Measurements from ENCODE around the gene USH1G.
A peak's percentile ranks its signal among the peaks of the same experiment; 100 is the strongest.
"Not testable (repeated sequence)": the region's sequence is repeated elsewhere in the genome, so short reads cannot be mapped to it uniquely, and the experiment has no call there.

Gene USH1G

DNA sequence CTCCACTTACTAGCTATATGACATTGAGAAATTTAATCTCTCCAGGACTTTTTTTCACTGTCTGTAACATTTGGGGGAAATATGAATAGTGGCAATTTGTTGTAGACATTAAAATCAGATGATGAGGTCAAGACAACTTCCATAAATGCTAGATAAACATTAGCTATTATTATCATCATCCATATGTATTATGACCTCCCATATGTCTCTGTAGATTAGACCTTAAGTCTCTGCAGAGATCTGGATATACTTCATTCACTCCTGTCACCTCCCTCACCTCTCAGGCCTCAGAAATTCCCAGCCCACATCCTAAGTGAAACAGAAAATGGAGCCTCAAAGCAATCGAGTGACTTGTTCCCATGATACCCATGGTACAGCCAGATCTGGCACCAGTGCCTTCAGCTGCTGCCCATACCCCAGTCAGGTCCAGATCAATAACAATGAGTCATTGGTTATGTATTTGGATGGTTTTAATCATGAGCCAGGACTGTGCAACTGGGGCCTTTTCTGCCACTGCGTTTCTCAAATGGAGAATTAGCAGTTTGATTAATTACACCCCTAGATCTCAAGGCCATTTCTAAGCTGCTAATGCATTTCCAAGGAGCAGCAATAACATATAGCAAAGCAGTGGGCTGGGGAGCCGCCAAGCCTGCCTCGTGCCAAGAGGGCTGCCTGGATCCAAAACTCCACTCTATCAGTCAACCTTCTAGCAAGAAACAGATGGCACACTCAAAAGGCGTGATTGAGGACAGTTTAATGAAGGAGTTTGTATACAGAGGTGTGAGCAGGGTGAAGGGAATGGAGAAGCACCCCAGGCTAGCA, 47.7 kb downstream of the USH1G start:
- no peak for DNase-seq (ENCODE audit: low read depth in 3 of 3)

DNA sequence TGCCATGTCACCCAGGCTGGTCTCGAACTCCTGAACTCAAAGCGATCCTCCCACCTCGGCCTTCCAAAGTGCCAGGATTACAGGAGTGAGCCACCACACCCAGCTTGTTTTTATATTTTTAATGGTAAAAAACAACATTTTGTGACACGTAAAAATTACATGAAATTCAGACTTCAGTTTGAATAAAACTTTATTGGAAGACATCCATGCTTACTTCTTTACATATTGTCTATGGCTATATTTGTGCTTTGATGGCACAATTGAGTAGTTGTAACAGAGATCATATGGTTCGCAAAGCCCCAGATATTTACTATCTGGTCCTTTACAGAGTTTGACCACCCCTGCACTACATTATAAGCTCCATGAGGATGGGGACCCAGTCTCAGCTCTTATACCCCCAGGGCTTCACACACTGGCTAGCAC, 48.4 kb downstream of the USH1G start:
- DNase-seq (ENCODE audit: low read depth in 3 of 3) = no peak

DNA sequence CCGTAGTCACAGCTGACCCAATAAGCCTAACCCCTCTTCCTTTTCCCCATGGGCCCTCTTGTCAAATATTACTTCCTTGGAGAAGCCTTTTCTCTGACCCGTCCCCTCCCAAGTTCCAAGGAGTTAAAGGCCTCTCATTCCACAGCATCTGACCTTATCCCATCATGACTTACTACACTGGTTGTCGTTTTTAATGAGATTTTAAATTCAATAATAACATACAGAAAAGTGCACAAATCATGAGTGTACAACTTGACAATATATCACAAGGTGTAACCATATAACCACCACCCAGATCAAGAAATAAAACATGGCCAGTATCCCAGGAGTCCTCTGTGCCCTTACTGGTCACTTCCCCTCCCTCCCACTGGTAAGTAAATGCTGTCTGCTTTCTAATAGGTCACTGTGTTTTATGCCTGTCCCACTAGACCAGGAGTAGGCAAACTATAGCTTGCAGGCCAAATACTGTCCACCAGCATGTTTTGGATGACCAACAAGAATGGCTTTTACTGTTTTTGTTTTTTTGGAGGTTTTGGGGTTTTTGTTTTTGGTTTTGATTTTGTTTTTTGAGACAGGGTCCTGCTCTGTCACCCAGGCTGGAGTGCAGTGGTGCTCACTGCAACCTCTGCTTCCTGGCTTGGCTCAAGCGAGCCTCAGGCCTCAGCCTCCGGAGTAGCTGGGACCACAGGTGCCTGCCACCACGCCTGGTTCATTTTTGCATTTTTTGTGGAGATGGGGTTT, 49.0 kb downstream of the USH1G start:
- DNase-seq (ENCODE audit: low read depth in 3 of 3) = no peak

DNA sequence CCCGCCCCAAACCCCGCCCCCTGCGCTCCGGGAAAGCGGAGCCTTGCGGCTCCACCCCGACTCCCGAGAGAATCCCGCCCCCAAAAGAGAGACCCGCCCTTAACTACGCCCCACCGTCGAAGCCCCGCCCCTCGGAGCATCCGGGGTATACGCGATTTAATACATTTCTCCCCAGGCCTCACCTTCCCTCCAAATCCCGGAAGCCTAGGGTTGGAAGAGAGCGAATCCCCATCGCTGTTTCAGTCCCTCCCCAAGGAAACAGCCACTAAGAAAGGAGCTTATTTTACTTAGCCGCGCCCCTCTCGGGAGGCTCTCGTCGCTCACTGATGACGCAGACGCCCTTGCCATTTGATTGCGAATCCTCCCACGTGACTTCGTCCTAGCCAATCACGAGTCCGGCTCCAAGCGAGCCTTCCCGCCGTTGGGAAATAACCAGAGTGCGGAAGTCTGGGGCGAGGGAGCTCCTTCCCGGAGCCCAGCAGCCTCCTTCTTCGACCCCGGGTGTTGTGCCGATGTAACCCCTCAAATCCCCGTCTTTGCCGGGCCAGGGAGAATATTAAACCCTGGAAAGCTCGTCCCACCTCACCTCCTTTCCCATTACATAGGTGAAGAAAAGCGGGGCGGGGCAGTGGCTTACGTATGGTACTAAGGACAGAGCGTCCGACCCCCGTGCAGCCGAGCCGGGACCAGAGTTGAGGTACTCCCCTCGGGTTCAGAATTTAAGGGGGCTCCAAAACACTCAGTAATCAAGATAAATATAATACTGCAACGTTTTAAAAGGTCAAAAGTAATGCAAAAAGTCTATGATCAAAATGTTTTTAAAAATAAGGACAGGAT, 49.8 kb downstream of the USH1G start:
- peak; percentile 98 to 99 (median 99) for DNase-seq (ENCODE audit: low read depth in 3 of 3)

DNA sequence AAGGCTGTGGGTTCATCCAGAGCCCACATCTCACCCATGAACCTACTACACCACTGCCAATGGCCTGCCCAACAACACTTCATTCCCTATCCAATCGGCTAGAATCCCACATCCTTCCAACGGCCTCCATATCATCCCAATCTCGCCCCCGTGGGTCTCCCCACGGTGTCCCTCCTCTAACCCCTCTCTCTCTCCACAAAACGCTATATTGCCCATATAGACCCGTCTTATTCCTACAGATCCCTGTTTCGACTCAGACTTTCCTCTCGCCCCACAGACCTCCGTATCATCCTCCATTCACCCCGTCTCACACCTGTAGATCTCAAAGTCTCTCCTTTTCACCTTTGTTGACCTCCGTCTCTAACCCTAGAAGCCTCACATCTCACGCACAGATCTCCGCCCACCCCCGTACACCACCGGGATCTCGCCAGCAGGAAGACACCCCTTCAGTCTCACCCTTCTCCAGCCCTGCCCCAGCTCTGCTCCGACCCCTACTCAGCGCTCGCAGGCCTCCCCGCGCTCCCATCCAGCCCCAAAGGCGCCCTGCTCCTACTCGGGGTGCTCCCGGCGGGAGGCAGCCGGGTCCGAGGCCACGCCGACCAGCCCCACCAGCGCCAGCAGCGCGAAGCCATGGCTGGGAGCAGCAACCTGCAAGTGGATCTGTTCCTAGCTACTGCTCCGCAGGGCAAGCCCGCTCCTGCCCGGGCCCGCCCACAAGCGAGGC, 50.6 kb downstream of the USH1G start, which contains the start of gene FDXR:
TSS of gene FDXR (minus strand) at position 682 of the 724 bp plus-strand sequence. CDS start at position 632, 50 bp downstream.
- DNase-seq (ENCODE audit: low read depth in 3 of 3) = no peak

DNA sequence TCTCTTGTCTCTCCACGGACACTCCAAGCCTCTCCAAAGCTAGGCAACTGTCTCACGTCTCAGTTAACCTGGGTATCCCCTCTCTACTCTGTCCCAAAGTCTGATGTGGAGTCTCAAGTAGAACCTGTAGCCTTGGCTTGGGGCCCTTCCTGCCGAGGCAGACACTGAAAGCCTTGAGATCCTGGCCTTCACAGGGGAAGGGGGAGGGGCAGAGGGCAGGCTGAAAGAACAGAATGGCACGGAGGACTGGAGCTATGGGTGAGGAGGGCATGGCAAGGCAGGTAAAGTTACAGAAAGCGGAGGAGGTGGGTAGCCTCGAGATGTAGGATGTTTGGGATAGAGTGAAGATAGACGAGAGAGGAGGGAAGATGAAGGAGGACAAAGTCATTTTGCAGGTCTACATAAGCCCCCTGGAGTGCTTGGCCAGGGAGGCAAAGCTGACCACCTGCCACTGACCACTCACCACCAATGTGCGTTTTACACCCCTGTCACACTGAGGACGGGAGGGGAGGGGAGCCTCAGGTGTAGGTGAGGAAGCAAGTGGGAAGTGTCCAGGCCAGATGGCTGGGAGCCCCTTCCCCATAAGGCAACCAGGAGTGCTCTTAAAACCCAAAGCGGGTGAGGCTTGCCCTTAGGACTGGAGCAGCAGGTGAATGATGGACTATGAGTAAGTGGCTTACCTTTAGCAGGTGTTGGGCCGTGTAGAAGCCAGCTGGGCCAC, 51.5 kb downstream of the USH1G start:
- no peak for DNase-seq (ENCODE audit: low read depth in 3 of 3)

DNA sequence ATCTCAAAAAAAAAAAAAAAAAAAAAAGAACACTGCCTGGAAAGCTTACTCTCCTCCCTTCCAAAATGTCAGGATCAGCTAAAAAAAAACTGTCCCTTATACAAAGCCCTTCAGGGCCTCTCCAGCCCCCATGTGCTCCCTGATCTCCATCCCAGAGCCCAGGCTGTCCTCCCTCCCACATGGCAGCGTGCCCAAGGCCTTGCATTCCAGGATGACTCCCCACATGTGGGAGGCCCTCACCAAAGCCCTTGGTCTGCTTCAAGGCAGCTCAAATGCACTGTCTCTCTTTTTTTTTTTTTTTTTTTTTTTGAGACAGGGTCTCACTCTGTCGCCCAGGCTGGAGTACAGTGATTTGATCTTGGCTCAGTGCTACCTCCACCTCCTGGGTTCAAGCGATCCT, 52.5 kb downstream of the USH1G start:
- no peak for DNase-seq (ENCODE audit: low read depth in 3 of 3)

DNA sequence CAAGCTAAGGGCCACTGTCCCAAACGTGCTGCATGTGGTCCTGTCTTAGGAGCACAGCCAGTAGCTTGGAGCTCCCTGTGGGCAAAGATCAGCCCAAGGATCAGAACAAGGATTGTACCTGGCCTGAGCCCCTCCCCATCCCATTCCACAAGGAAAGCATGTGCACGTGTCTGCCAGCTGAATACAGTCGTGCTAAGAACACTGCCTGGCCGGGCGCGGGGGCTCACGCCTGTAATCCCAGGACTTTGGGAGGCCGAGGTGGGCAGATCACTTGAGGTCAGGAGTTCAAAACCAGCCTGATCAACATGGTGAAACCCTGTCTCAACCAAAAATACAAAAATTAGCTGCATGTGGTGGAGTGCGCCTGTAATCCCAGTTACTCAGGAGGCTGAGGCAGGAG, 53.0 kb downstream of the USH1G start:
- not testable (repeated sequence) for DNase-seq (ENCODE audit: low read depth in 3 of 3)

DNA sequence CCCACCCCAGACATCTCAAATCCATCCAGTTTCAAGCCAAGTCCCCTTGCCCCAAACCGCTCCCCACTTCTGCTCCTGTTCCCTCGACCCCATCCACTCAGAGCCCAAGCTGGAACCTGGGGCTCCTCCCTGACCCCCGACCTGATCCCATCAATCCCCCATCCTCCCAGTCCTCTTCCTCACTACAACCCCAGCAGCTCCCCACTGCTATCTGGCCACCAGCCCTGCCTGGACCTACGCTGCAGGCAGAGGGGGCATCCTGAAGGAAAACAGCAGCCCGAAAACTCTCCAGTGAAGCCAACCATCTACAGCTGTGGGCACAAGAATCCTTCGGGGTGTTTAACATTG, 54.2 kb downstream of the USH1G start:
- DNase-seq (ENCODE audit: low read depth in 3 of 3) = no peak

DNA sequence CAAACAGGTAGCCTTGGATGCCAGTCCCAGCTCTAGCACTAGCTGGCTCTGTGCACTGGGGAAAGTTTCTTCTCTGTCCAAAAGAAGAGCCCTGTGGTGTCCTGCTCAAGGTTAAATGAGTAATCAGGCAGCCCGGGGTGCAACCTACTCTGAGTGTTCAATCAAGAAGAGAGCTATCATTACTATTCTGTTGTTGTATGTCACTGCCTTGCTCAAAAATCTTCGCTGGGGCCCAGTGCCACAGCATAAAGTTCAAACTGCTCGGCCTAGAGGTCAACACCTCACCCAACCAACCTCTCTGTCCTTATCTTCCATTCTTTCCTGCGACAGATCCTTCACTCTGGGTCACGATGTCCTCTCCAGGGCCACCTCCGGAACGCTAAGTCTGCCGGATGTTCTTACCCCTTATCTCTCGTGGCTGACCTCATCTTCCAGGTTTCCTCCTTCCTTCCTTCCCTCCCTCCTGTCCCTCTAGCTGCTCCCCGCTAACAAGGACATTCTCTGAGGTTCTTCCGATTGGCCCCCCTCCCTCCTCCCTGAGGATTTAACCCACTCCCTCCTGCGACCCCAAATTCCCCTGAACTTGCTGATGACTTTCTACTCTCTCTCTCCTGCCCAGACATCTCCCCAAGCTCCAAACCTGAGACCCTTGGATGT, 54.7 kb downstream of the USH1G start:
- DNase-seq (ENCODE audit: low read depth in 3 of 3) = no peak

DNA sequence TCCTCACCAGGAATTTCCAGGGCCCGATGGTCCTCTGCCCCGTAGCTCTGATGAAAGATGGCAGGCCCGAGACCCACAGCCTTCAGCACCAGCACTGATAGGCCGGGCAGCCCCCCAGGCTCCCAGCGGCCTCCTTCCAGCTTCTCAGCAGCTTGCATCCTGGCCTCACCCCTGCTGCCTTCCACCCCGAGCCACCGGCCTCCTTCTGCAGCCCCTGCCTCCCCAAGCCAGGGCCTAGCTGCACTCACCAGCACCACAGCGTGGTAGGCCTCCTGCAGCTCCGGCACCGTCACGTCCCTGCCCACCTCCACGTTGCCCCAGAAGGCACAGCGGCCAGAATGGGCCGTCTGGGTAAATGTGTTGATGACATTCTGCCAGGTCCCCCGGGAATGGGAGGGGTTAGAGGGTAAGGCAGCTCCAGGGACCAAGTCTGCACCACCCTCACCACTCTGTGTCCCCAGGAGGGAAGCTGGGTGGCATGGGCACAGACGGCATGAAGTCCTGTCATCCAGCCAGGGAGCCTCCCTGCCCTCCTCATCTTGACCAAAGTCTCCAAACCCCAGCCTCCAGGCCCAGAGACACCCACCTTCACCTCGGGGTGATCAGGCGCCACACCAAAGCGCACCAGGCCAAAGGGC, 56.7 kb downstream of the USH1G start:
- DNase-seq (ENCODE audit: low read depth in 3 of 3) = no peak
